Activated CD8-positive, alpha-beta memory T cell treated with anti-CD3 and anti-CD28 coated beads for 24 hours (primary cell): ENCODE results near the gene DYSF.

Source experiments
- DNase-seq: peaks from one replicate; pipeline ENCODE4 v3.0.0-alpha.2; 2020

The DYSF gene

GRCh38 chr2:71457123-71457915 lies 4.0 kb downstream of the DYSF start:
- no peak for DNase-seq

GRCh38 chr2:71457923-71458322 lies 4.6 kb downstream of the DYSF start:
- no peak for DNase-seq

GRCh38 chr2:71458413-71459083 lies 5.2 kb downstream of the DYSF start:
- no peak for DNase-seq

GRCh38 chr2:71459084-71459431 lies 5.7 kb downstream of the DYSF start:
- no peak for DNase-seq

GRCh38 chr2:71460056-71460455 lies 6.7 kb downstream of the DYSF start:
- no peak for DNase-seq

- no peak for DNase-seq
These were observed 7.4 kb downstream of the DYSF start for GRCh38 chr2:71460595-71461303.

GRCh38 chr2:71461304-71461671 lies 7.9 kb downstream of the DYSF start:
- no peak for DNase-seq

- DNase-seq = no peak
These were observed 8.8 kb downstream of the DYSF start for GRCh38 chr2:71462056-71462605.

- DNase-seq = peak; percentile 44
These were observed 9.4 kb downstream of the DYSF start for GRCh38 chr2:71462641-71463341.

GRCh38 chr2:71463342-71463654 lies 9.9 kb downstream of the DYSF start:
- no peak for DNase-seq

- DNase-seq = no peak
These were observed 11.0 kb downstream of the DYSF start for GRCh38 chr2:71464389-71464788.

GRCh38 chr2:71465356-71465755 lies 12.0 kb downstream of the DYSF start:
- DNase-seq = no peak

GRCh38 chr2:71465961-71466300 lies 12.6 kb downstream of the DYSF start:
- DNase-seq = no peak

GRCh38 chr2:71466301-71467179 lies 13.2 kb downstream of the DYSF start:
- DNase-seq = peak; percentile 64

- no peak for DNase-seq
These were observed 13.9 kb downstream of the DYSF start for GRCh38 chr2:71467180-71467815.

- no peak for DNase-seq
These were observed 15.1 kb downstream of the DYSF start for GRCh38 chr2:71468279-71469015.

GRCh38 chr2:71469403-71470398 lies 16.3 kb downstream of the DYSF start:
- DNase-seq = no peak

GRCh38 chr2:71471276-71471675 lies 17.9 kb downstream of the DYSF start:
- DNase-seq = no peak

GRCh38 chr2:71472019-71472418 lies 18.7 kb downstream of the DYSF start:
- no peak for DNase-seq
